OCI-LY7 (cell line): Measurements from ENCODE around the gene FRAT1.

ENCODE experiments used
- EZH2phosphoT487 ChIP-seq: fragments of 200-600 bp; sonication (generic); IDR thresholded peaks from 2 replicates; pipeline ENCODE4 v1.6.1; 2018; ENCODE audit warnings: low read depth, borderline replicate concordance, mild to moderate bottlenecking, mixed run types, antibody characterized with exemption, low read length, moderate library complexity, mixed read lengths
- TF ChIP-seq, protein P1 (sequence below): fragments of 200-600 bp; sonication (generic); conservative IDR thresholded peaks from 2 replicates; pipeline ENCODE4 v1.5.1; 2014; ENCODE audit warnings: mild to moderate bottlenecking, antibody characterized with exemption, low read length, moderate library complexity, mixed read lengths

DNA sequence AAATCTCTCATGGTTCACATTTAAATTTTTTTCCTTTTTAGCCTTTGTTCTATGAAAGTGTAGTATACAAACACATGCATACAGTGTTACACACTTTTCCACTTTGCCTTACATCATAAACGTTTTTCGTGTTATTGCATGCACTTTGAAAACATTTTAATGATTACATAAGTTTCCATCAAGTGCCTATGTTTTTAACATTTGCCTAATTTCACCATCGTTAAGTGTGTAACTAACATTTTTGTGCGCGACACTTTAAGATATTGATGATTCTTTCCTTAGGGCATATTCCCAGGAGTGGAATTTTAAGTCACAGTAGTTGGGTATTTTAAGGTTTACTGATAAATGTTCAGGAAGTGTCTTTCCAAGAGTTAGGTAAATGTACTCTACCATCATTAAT is 16.9 kb downstream of the FRAT1 start:
- TF ChIP-seq, protein P1, sequence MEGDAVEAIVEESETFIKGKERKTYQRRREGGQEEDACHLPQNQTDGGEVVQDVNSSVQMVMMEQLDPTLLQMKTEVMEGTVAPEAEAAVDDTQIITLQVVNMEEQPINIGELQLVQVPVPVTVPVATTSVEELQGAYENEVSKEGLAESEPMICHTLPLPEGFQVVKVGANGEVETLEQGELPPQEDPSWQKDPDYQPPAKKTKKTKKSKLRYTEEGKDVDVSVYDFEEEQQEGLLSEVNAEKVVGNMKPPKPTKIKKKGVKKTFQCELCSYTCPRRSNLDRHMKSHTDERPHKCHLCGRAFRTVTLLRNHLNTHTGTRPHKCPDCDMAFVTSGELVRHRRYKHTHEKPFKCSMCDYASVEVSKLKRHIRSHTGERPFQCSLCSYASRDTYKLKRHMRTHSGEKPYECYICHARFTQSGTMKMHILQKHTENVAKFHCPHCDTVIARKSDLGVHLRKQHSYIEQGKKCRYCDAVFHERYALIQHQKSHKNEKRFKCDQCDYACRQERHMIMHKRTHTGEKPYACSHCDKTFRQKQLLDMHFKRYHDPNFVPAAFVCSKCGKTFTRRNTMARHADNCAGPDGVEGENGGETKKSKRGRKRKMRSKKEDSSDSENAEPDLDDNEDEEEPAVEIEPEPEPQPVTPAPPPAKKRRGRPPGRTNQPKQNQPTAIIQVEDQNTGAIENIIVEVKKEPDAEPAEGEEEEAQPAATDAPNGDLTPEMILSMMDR = no peak
- no peak for TF ChIP-seq EZH2phosphoT487
